Mesenteric fat pad (tissue), 1 donor: ENCODE measurements around the gene ZMAT3. TPM values are rescaled to one million over a fixed set of nuclear protein-coding genes. Genes with fewer than 3 reads are reported as not detected.
"Not testable (repeated sequence)": the region's sequence is repeated elsewhere in the genome, so short reads cannot be mapped to it uniquely, and the experiment has no call there.

Experiments used
- DNase-seq: peaks from one replicate; pipeline ENCODE4 v3.0.0-alpha.2; 2020; ENCODE audit warnings: low spot score
- long read RNA-seq: library from polyadenylated mRNA; unstranded; transcript quantifications from one replicate; pipeline ENCODE4 v2.0.0, GENCODE V29; 2020
- total RNA-seq: library from RNA; stranded (reverse); fragmentation: NEBNext Ultra II Directional; extraction: Animal tissue kit (Norgen Biotek cat#: 25700); gene quantifications from one replicate; pipeline ENCODE4 v1.2.1, GENCODE V29; 2021
- donor health status: DM: yes; HTN: yes; CAD: no.

ZMAT3 gene, protein sequence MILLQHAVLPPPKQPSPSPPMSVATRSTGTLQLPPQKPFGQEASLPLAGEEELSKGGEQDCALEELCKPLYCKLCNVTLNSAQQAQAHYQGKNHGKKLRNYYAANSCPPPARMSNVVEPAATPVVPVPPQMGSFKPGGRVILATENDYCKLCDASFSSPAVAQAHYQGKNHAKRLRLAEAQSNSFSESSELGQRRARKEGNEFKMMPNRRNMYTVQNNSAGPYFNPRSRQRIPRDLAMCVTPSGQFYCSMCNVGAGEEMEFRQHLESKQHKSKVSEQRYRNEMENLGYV
- total RNA-seq = 18.6 TPM
- long read RNA-seq, full-length matches to known transcripts = 2 of 14 reads
- long read RNA-seq, partial matches to known transcripts = 8 of 14 reads
- long read RNA-seq, other reads (novel, unspliced or antisense) = 4 of 14 reads

DNA sequence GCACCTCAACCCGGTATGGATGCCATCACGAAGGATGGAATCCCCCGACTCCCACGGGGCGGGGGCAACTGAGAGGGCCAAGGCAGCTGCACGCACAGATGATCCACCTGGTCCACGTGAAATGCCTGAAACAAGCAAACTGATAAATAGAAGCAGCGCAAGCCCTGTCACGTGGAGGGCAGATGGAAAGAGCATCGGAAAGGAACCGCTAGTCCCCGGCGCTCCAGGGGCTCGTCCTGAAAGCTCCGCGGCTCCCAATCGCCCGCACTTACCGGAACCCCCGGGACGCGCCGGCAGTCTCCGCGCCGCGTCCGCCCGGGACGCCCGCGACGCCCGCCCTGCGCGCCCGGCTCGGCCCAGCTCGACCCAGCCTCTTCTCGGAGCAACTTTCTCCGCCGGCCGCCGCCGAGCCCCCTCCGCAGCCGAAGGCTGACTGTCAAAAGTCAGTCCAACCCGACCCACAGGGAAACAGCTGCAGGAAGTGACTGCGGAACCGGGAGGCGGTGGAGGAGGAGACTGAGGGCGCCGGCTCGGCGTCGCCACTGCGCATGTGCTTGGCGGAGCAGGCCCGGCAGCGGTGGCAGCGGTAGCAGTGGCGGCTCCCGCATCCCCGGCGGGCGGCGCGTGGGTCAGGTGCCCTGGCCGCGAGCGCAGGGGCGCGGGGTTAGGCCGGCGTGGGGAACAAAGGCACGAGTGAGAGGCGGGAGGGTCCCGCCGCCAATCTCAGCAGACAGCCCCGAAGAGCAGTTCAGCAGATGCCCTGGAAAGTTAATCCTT is at the start of gene ZMAT3:
Gene ZMAT3 (minus strand): TSS at position 487 of the 777 bp plus-strand sequence. CDS start 4,057 bp downstream, outside the sequence.
- peak; percentile 97 for DNase-seq

DNA sequence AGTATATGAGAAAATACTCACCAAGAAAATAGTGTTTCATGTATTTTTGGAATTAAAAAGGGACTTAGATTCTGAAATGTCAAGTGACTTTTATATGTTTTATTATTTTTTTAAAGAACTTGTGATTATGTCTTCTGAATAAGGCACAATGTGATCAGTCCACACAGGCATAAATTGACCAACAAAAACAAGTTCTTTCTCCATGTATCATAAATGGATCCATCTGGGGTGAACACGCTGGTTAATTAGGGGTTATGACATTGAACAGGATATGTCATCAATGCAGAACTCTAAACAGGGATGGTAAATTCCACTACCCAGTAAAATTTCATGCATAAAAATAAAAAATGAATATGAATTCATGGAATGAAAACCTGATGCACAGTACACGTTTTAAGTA is 45.2 kb upstream of the ZMAT3 start:
- no peak for DNase-seq

GRCh38 chr3:179115444-179115843 is 43.8 kb upstream of the ZMAT3 start:
- not testable (repeated sequence) for DNase-seq

GRCh38 chr3:179113903-179114302 is 42.3 kb upstream of the ZMAT3 start:
- no peak for DNase-seq

GRCh38 chr3:179108086-179108485 is 36.5 kb upstream of the ZMAT3 start:
- no peak for DNase-seq

DNA sequence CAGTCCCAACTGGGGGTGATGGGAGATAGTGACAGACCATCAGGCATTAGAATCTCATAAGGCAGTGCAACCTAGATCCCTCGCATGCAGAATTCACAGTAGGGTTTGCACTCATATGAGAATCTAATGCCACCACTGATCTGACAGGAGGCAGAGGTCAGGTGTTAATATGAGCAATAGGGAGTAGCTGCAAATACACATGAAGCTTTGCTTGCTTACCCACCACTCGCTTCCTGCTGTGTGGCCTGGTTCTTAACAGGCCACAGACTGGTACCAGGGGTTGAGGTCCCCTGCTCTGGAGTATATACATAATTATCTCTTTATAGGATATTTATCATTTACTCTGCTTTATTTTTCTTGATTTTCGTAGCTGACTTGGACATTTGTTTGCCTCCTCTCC is 36.0 kb upstream of the ZMAT3 start:
- no peak for DNase-seq

DNA sequence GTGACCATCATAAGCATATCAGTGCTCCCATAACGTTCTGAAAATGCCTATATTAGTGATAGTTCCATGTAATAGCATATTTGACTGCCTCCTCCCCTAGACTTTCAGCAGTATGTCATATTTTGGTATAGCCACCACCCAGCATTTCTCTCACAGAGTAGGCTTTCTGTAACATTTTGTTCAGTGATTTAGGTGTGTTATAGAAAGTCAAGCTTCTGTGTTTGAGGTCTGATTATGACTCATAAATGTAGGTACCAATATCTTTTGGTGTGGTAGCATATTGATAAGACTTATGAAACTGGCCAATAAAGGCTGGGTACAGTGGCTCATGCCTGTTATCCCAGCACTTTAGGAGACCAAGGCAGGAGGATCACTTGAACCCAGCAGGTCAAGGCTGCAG is 34.3 kb upstream of the ZMAT3 start:
- DNase-seq = no peak

DNA sequence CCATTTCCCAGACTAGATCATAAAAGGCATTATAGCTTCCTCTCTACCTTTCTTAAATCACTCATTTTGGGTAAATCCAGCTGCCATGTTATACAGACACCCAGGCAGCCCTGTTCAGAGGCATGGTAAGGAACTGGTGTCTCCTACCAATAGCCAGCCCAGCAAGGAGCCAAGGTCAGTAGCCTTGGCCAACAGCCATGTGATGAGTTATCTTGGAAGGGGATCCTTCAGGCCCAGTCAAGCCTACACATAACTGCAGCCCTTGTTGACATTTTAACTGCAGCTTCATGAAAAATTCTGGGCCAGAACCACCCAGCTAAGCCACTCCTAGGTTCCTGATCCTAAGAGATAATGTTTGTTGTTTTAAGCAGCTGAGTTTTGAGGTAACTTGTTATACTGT is 29.0 kb upstream of the ZMAT3 start:
- DNase-seq = no peak

- DNase-seq = no peak
Observed at GRCh38 chr3:179098388-179099077, 26.9 kb upstream of the ZMAT3 start.

DNA sequence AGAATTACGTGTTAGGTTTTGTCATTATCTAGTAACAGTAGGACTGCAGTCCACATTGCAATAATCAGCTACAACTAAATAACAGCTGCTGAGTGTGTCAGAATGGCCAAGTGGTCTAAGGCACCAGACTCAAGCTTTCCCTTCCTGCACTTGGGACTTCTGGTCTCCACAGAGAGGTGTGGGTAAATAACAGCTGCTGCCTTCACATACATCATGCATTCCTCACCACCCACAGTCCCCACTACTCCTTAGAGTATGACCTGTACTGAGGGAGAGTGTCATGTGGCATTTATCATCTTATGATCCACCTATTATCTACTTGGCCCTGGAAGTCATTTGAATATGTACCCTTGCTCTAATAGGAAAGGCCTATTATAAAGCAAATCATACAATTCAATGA is 22.2 kb upstream of the ZMAT3 start:
- DNase-seq = no peak

DNA sequence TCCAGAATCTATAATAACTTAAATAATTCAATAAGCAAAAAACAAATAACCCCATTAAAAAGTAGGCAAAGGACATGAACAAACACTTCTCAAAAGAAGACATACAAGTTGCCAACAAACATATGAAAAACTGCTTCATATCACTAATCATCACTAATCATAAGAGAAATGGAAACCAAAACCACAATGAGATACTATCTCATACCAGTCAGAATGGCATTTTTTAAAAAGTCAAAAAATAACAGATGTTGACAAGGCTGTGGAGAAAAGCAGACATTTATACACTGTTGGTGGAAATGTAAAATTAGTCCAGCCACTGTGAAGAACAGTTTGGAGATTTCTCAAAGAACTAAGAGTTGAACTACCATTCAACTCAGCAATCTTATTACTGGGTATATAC is 19.5 kb upstream of the ZMAT3 start:
- no peak for DNase-seq

- DNase-seq = no peak
Observed at GRCh38 chr3:179088306-179088705, 16.7 kb upstream of the ZMAT3 start.

- DNase-seq = no peak
Observed at GRCh38 chr3:179083977-179084376, 12.4 kb upstream of the ZMAT3 start.

GRCh38 chr3:179082416-179082815 is 10.8 kb upstream of the ZMAT3 start:
- no peak for DNase-seq

- DNase-seq = no peak
Observed at GRCh38 chr3:179081885-179082284, 10.3 kb upstream of the ZMAT3 start.

GRCh38 chr3:179079537-179079936 is 7.9 kb upstream of the ZMAT3 start:
- DNase-seq = no peak

- DNase-seq = no peak
Observed at GRCh38 chr3:179076243-179077027, 4.8 kb upstream of the ZMAT3 start.

DNA sequence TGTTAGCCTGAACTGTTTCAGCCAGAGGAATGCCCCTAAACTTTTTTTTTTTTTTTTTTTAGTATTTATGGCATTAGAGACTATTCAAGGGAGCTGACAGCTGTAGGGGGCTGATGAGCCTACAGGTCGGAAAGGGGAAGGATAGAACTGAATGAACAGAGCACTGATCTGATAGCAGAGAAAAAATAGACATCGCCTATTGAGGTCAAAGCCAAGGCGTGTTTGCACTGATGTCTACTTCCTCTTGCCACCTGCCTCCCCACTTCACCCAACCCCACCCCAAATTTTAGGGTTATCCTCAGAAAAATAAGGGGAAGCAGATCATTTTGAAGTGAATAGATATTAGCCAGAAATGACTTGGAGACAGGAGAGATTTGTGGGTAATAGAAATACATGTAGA is 3.0 kb upstream of the ZMAT3 start:
- DNase-seq = no peak

DNA sequence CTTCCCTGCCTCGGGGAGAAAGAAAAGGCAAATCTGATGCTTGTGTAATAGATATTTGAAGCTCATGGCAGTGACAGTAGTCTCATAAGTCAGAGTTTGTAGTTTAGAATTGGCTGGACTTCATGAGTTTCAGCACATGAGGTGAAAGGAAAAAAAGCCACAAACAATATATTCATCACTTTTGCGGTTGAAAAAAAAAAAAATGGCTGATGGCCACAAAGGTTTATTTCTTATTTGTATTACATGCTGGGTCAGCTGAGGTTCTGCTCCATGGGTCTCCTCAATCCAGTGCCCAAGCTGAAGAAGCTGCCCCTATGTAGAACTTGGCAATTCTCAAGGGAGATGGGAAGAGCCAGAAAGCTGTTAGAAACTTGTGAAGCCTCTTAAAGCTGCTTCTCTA is 2.2 kb upstream of the ZMAT3 start:
- no peak for DNase-seq

- DNase-seq = no peak
Observed at GRCh38 chr3:179072100-179072438, 460 bp upstream of the ZMAT3 start.

- DNase-seq = no peak
Observed at GRCh38 chr3:179071027-179071322, 634 bp downstream of the ZMAT3 start.
